OCI-LY3 (cell line): ENCODE measurements around the gene ARHGEF17.

ENCODE experiments used
- EZH2phosphoT487 ChIP-seq: fragments of 200-600 bp; shearing (Covaris generic); IDR thresholded peaks from 2 replicates; pipeline ENCODE4 v1.6.1; 2018; ENCODE audit warnings: antibody characterized with exemption, mixed run types, low read depth
- TF ChIP-seq, protein P1 (sequence below): fragments of 200-600, 300-600 bp; sonication (generic); IDR thresholded peaks from 2 replicates; pipeline ENCODE4 v1.5.1; 2014; ENCODE audit warnings: antibody characterized with exemption, low read length, low read depth

DNA sequence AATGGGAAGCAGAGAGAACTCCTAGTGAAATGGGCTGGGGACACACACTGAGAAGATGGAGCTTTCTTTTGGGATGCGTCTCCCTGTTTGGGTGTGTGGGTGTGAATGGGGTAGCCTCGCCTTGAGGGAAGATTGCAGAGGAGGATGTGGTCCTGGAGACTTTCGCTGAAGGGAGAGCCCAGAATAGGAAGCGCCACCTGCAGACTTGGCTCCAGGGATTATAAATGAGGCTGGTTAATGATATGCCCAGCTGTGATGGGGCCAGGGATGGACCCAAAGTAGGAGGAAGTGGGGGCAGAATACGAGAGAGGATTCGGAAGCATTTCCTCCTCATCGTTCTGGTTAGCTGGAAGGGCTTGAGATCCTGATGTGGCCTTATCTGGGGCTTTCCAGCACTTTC is 81.8 kb downstream of the ARHGEF17 start:
- TF ChIP-seq, protein P1, sequence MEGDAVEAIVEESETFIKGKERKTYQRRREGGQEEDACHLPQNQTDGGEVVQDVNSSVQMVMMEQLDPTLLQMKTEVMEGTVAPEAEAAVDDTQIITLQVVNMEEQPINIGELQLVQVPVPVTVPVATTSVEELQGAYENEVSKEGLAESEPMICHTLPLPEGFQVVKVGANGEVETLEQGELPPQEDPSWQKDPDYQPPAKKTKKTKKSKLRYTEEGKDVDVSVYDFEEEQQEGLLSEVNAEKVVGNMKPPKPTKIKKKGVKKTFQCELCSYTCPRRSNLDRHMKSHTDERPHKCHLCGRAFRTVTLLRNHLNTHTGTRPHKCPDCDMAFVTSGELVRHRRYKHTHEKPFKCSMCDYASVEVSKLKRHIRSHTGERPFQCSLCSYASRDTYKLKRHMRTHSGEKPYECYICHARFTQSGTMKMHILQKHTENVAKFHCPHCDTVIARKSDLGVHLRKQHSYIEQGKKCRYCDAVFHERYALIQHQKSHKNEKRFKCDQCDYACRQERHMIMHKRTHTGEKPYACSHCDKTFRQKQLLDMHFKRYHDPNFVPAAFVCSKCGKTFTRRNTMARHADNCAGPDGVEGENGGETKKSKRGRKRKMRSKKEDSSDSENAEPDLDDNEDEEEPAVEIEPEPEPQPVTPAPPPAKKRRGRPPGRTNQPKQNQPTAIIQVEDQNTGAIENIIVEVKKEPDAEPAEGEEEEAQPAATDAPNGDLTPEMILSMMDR: no peak
- no peak for TF ChIP-seq EZH2phosphoT487
